HFFc6 (cell line): ENCODE data around the gene SUCNR1. TPM values are rescaled to one million over a fixed set of nuclear protein-coding genes. Genes with fewer than 3 reads are reported as not detected.

ENCODE experiments used
- DNase-seq: peaks from one replicate; pipeline ENCODE4 v3.0.0-alpha.2; 2018
- H3K27ac Mint-ChIP-seq: 2 replicates; pipeline ENCODE4 v1.8.0; 2020; ENCODE audit warnings: mild to moderate bottlenecking, mixed read lengths
- H3K27me3 Mint-ChIP-seq: 2 replicates; pipeline ENCODE4 v1.8.0; 2021; ENCODE audit warnings: mild to moderate bottlenecking, moderate library complexity, mixed read lengths; ENCODE audit not compliant: insufficient read depth
- H3K36me3 Mint-ChIP-seq: 2 replicates; pipeline ENCODE4 v1.8.0; 2021; ENCODE audit warnings: low read depth, mixed read lengths
- H3K4me1 Mint-ChIP-seq: 2 replicates; pipeline ENCODE4 v1.8.0; 2020; ENCODE audit warnings: low read depth, mixed read lengths
- H3K4me3 Mint-ChIP-seq: 2 replicates; pipeline ENCODE4 v1.8.0; 2020; ENCODE audit warnings: mild to moderate bottlenecking, moderate library complexity, mixed read lengths
- H3K9me3 Mint-ChIP-seq: 2 replicates; pipeline ENCODE4 v1.8.0; 2020; ENCODE audit warnings: mild to moderate bottlenecking, mixed read lengths
- long read RNA-seq: library from polyadenylated mRNA; unstranded; transcript quantifications from one replicate; pipeline ENCODE4 v2.0.0, GENCODE V29; 2019
- total RNA-seq, 6 experiments: library from RNA; stranded (reverse); fragmentation: NEBNext Ultra II Directional; extraction: Animal tissue kit (Norgen Biotek cat#: 25700); gene quantifications; 2 replicates in 1 of 6; 3 replicates in 5 of 6; pipeline ENCODE4 v1.2.3, GENCODE V29; 2021
- TF ChIP-seq, protein P1 (sequence below): fragments of 200-600 bp; sonication (generic); IDR thresholded peaks from 2 replicates; pipeline ENCODE4 v1.5.0; 2021; ENCODE audit warnings: antibody characterized with exemption, mild to moderate bottlenecking

SUCNR1 gene
- not detected for total RNA-seq
- long read RNA-seq = 0 reads

DNA sequence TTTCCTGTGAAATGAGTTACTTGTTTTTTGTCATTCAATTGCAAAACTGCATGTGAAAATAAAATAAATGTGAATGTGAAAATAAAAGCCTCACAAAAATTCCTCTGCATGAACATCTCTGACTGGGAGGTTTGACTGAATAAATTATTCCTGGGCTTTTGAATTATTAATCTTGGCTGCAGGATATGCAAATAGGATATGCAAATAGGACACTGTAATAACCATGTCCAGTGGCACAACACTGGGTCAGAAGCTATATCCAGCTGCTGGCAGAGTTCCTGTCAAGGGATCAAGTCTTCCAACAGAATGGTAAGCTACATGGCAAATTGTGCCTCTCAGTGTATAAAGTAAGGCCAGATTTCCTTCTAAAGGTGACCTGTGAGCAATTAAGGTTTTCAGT, at the start of gene SUCNR1:
SUCNR1 (plus strand) TSS at position 246 of the 400 bp plus-strand sequence. CDS start 6,250 bp downstream, outside the sequence.
- no peaks in the 10 kb centered on the region for H3K9me3 Mint-ChIP-seq
- H3K36me3 Mint-ChIP-seq = no peaks in the 10 kb centered on the region
- TF ChIP-seq, protein P1, sequence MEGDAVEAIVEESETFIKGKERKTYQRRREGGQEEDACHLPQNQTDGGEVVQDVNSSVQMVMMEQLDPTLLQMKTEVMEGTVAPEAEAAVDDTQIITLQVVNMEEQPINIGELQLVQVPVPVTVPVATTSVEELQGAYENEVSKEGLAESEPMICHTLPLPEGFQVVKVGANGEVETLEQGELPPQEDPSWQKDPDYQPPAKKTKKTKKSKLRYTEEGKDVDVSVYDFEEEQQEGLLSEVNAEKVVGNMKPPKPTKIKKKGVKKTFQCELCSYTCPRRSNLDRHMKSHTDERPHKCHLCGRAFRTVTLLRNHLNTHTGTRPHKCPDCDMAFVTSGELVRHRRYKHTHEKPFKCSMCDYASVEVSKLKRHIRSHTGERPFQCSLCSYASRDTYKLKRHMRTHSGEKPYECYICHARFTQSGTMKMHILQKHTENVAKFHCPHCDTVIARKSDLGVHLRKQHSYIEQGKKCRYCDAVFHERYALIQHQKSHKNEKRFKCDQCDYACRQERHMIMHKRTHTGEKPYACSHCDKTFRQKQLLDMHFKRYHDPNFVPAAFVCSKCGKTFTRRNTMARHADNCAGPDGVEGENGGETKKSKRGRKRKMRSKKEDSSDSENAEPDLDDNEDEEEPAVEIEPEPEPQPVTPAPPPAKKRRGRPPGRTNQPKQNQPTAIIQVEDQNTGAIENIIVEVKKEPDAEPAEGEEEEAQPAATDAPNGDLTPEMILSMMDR = no peak
- H3K4me3 Mint-ChIP-seq = no peak within 1 kb of the TSS
- H3K27ac Mint-ChIP-seq = no peak within 1 kb of the TSS
- DNase-seq = no peak
- peaks cover 18% of the 10 kb centered on the region for H3K4me1 Mint-ChIP-seq
- H3K27me3 Mint-ChIP-seq = no peaks in the 10 kb centered on the region

GRCh38 chr3:151827816-151828215, 45.6 kb upstream of the SUCNR1 start:
- Mint-ChIP-seq H3K9me3 (peaks cover 5% of the 10 kb centered on the region; the same call in 1 of the 2 replicates), H3K27me3 (no peaks in the 10 kb centered on the region), H3K27ac (no peak overlapping the region), H3K4me3 (no peak overlapping the region), H3K36me3 (peaks cover 6% of the 10 kb centered on the region), H3K4me1 (peaks cover 11% of the 10 kb centered on the region)
- no peak for DNase-seq
- TF ChIP-seq, protein P1 = no peak

DNA sequence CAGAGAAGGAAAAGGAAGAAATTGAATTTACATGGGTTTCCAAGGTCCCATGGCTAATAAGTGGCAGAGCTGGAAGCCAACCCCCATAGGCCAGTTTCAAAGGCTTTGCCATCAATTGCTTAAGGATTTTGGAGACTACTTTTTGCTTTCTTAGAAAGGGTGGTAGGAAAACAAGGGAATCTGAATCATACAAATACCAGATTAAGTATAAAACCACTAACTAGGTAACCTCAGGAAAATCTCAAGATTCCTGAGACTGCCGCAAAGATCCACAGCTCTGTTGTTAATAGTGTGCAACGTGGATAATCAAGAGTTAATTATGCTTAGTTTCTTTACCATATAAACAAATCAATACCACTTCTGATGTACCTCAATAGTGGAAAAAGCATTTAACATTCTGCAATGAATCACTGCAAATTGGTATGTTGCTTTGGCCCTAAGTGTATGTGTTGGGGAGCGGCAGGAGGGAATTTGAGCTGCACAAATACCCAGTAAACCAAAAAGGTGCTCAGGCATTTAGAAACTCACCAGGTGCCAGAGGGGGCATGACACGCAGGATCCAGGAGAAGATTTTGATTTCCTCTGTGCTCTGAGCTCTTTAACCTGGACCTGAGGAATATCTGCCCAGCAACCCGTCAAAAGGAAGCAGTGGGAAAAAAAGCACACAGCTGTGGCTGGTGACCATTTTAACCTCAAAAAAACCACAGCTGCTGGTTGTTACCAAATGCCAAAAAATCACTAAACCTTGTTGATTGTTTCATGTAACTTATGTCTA, 37.5 kb upstream of the SUCNR1 start:
- DNase-seq = peak; percentile 12
- Mint-ChIP-seq H3K27me3 (no peaks in the 10 kb centered on the region), H3K27ac (peak overlapping the region; percentile 32), H3K9me3 (no peaks in the 10 kb centered on the region), H3K4me3 (no peak overlapping the region; the same call in 1 of the 2 replicates), H3K4me1 (peaks cover 30% of the 10 kb centered on the region), H3K36me3 (no peaks in the 10 kb centered on the region)
- TF ChIP-seq, protein P1 = no peak

DNA sequence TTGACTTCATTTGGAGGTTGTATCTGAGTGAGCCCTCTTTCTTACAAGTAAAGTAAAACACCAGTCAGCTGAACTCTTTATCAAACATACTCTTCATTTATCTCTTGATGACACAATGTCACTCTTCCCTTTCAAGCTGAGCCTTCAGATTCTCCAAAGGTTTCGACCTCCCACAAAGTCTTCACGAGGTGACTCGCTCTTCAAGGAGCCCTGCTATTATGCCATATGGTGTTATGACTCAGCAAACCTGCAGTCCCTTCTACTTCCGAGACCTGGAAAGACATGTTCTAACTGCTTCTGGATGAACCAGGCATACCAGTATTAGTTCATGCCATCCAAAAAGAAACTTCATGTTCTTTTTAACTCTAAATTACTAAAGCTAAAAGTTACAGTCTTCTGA, 36.4 kb upstream of the SUCNR1 start:
- DNase-seq = peak; percentile 61
- peaks cover 30% of the 10 kb centered on the region for H3K4me1 Mint-ChIP-seq
- no peaks in the 10 kb centered on the region for H3K36me3 Mint-ChIP-seq
- H3K27ac Mint-ChIP-seq = peak overlapping the region; percentile 75
- no peaks in the 10 kb centered on the region for H3K27me3 Mint-ChIP-seq
- TF ChIP-seq, protein P1 = no peak
- H3K4me3 Mint-ChIP-seq = peak overlapping the region; percentile 57
- H3K9me3 Mint-ChIP-seq = no peaks in the 10 kb centered on the region

- H3K27me3 Mint-ChIP-seq = no peaks in the 10 kb centered on the region
- DNase-seq = peak; percentile 74
- H3K4me1 Mint-ChIP-seq = peaks cover 45% of the 10 kb centered on the region
- H3K4me3 Mint-ChIP-seq = no peak overlapping the region
- no peak overlapping the region for H3K27ac Mint-ChIP-seq
- H3K9me3 Mint-ChIP-seq = no peaks in the 10 kb centered on the region
- TF ChIP-seq, protein P1 = peak; percentile 91
- no peaks in the 10 kb centered on the region for H3K36me3 Mint-ChIP-seq
These were observed 34.7 kb upstream of the SUCNR1 start for GRCh38 chr3:151838574-151839312.
